Islet of Langerhans (tissue), 1 donor: ENCODE data around the gene CORO2B.

ENCODE experiments used
- FAIRE-seq: peaks from one replicate; lab custom pipeline; 2011; peaks lifted over from hg19 to GRCh38; lab: Jason Lieb, UNC

CORO2B gene

GRCh38 chr15:68774521-68775235 is 195.9 kb downstream of the CORO2B start:
- no peak for FAIRE-seq

GRCh38 chr15:68775236-68775577 is 196.4 kb downstream of the CORO2B start:
- no peak for FAIRE-seq

- FAIRE-seq = no peak
These were observed 197.1 kb downstream of the CORO2B start for GRCh38 chr15:68775671-68776476.

GRCh38 chr15:68776477-68777270 is 197.9 kb downstream of the CORO2B start:
- no peak for FAIRE-seq
